ENCODE data around the gene SCEL. TPM values are rescaled to one million over a fixed set of nuclear protein-coding genes. Genes with fewer than 3 reads are reported as not detected.

The SCEL gene
- total RNA-seq, 1 donor from 2014 or later: 60.8 TPM

DNA sequence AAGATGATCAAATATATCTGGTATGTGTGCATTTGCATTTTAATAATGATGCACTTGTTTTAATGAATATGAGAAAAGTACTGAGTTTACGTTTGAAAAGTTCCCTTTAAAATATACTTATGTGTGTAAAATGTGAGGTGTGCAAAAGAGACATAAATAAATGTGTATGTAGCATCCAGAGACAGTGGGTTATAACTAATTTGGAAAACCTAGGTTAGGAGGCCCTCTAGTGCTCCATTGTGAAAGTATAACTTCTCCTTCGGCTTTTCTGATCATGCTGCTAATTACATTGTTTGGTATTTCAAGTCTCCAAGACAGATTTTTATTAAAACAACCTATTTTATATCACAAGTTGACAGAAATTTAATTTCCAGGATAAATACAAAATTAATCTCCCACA, 30.1 kb downstream of the SCEL start:
- Histone ChIP-seq H3K36me3 (ENCODE audit: control insufficient read depth, insufficient read depth, low read length) (peaks cover 6% of the 10 kb centered on the region), H3K4me3 (ENCODE audit: low read depth, low read length) (no peak overlapping the region), H3K27me3 (ENCODE audit: control insufficient read depth, insufficient read depth, low read length) (no peaks in the 10 kb centered on the region)
- no peak for FAIRE-seq
- TF ChIP-seq, protein P1, sequence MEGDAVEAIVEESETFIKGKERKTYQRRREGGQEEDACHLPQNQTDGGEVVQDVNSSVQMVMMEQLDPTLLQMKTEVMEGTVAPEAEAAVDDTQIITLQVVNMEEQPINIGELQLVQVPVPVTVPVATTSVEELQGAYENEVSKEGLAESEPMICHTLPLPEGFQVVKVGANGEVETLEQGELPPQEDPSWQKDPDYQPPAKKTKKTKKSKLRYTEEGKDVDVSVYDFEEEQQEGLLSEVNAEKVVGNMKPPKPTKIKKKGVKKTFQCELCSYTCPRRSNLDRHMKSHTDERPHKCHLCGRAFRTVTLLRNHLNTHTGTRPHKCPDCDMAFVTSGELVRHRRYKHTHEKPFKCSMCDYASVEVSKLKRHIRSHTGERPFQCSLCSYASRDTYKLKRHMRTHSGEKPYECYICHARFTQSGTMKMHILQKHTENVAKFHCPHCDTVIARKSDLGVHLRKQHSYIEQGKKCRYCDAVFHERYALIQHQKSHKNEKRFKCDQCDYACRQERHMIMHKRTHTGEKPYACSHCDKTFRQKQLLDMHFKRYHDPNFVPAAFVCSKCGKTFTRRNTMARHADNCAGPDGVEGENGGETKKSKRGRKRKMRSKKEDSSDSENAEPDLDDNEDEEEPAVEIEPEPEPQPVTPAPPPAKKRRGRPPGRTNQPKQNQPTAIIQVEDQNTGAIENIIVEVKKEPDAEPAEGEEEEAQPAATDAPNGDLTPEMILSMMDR (IDR thresholded peaks at IDR 0.05; ENCODE audit: insufficient read depth, low read length, severe bottlenecking): peak; percentile 48
- DNase-seq (ENCODE audit: low read depth): peak; percentile 55

DNA sequence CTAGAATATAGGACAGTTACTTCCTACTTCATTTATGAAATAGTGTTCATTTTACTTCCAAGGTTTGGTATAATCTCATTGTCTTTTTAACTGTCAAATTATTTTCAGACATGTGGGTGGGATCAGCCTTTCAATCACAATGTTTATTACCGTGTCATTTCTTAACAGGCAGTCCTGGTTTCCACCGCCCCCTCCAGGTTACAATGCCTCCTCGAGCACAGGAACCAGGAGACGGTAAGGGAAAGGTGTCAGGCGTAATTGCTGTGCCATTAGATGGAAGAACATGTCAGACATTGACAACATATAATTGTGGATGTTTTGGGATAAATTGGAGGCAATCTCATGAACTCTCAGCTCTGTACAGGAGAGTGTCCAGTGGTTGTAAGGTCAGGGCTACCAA, 36.5 kb downstream of the SCEL start:
- Histone ChIP-seq H3K36me3 (ENCODE audit: control insufficient read depth, insufficient read depth, low read length) (peaks cover 5% of the 10 kb centered on the region), H3K4me3 (ENCODE audit: low read depth, low read length) (no peak overlapping the region), H3K27me3 (ENCODE audit: control insufficient read depth, insufficient read depth, low read length) (no peaks in the 10 kb centered on the region)
- TF ChIP-seq, protein P1 (IDR thresholded peaks at IDR 0.05; ENCODE audit: insufficient read depth, low read length, severe bottlenecking): no peak
- no peak for DNase-seq (ENCODE audit: low read depth)
- no peak for FAIRE-seq

DNA sequence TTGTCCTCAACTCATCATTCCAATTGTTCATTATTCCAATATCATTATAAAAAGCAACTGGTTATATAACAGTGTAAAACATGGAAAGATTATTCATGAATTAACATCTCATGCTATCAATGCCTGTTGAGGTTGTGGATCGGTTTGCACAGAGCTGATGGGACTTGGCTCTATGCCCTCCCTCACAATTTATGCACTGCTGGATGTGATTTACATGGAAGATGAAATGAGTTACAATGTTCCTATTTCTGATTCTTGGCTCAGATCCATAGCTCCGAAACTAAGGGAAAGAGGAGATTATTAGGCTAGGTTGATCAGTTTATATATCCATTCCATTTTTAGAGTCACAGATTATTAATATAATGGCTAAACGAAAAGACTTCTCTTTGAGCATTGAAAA, 38.6 kb downstream of the SCEL start:
- TF ChIP-seq, protein P1 (IDR thresholded peaks at IDR 0.05; ENCODE audit: insufficient read depth, low read length, severe bottlenecking): no peak
- Histone ChIP-seq H3K4me3 (ENCODE audit: low read depth, low read length) (no peak overlapping the region), H3K36me3 (ENCODE audit: control insufficient read depth, insufficient read depth, low read length) (peaks cover 5% of the 10 kb centered on the region), H3K27me3 (ENCODE audit: control insufficient read depth, insufficient read depth, low read length) (no peaks in the 10 kb centered on the region)
- FAIRE-seq (no peak), DNase-seq (ENCODE audit: low read depth) (no peak)

DNA sequence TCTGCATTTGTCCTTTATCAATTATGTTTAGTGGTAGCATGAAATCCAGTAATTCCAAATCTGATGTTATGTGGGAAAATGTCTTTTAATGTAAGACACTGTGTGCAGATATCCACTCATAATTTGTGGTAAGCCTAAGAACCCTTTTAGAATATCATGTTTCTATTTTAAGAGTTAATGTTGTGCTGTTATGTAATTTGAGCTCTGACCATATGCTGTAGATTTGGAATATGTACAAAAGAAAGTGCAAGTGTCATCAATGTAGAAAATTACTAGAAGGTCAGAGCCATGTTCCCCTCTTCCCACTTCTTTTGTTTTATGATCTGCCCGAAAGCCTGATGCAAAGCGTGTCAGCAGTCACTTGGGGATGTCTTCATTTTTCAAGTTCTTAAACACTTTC, 44.5 kb downstream of the SCEL start:
- TF ChIP-seq, protein P1 (IDR thresholded peaks at IDR 0.05; ENCODE audit: insufficient read depth, low read length, severe bottlenecking): no peak
- H3K4me3 ChIP-seq (ENCODE audit: low read depth, low read length): no peak overlapping the region
- H3K36me3 ChIP-seq (ENCODE audit: control insufficient read depth, insufficient read depth, low read length): no peaks in the 10 kb centered on the region
- no peaks in the 10 kb centered on the region for H3K27me3 ChIP-seq (ENCODE audit: control insufficient read depth, insufficient read depth, low read length)
- FAIRE-seq (no peak), DNase-seq (ENCODE audit: low read depth) (no peak)

DNA sequence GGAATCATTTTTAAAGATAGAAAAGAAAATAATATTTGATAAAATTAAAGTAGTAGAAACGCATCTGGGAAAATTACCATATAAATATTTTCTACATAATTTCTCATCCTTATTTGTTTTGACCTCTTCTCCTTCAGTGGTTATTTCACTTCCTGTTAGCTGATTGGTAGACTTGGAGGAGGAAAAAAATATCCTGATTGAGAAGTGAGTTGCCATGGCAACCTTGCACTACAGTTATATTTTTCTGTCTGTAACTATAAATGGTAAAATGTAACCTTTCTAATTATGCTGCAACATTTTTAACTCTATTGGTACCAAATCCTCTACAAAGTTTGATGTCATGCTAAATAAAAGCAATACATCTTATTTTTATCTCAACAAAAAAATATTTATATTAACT, 45.2 kb downstream of the SCEL start:
- no peak overlapping the region for H3K4me3 ChIP-seq (ENCODE audit: low read depth, low read length)
- TF ChIP-seq, protein P1 (IDR thresholded peaks at IDR 0.05; ENCODE audit: insufficient read depth, low read length, severe bottlenecking): no peak
- DNase-seq (ENCODE audit: low read depth) (no peak), FAIRE-seq (no peak)
- H3K36me3 ChIP-seq (ENCODE audit: control insufficient read depth, insufficient read depth, low read length): no peaks in the 10 kb centered on the region
- H3K27me3 ChIP-seq (ENCODE audit: control insufficient read depth, insufficient read depth, low read length): no peaks in the 10 kb centered on the region

DNA sequence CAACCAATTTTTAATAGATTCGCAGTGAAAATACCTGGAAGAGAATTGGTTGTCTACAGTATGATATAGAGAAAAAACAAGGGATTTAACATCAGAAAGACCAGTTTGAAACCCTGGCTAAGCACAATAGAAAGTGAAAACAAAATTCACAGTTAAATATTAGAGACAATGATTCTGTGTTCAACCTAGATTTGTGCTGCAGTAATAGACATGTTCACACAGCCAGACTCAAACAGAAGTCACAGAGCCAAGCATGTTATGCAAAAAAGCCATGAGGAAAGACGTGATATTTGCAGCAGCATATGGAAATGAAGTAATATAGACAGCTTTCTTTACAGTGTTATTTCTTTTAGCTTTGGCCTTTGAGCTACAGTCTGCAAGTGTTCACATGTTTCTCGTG, 48.1 kb downstream of the SCEL start:
- FAIRE-seq (no peak), DNase-seq (ENCODE audit: low read depth) (no peak)
- no peaks in the 10 kb centered on the region for H3K36me3 ChIP-seq (ENCODE audit: control insufficient read depth, insufficient read depth, low read length)
- TF ChIP-seq, protein P1 (IDR thresholded peaks at IDR 0.05; ENCODE audit: insufficient read depth, low read length, severe bottlenecking): no peak
- H3K27me3 ChIP-seq (ENCODE audit: control insufficient read depth, insufficient read depth, low read length): no peaks in the 10 kb centered on the region
- no peak overlapping the region for H3K4me3 ChIP-seq (ENCODE audit: low read depth, low read length)
